GM12801 (cell line): Measurements from ENCODE around the gene ACER2.

ENCODE experiments used
- CTCF ChIP-seq: IDR thresholded peaks from one replicate; pipeline ENCODE4 v1.5.1; 2011; ENCODE audit warnings: control low read depth; ENCODE audit not compliant: insufficient read length; ENCODE audit errors: extremely low read depth

ACER2 gene

GRCh38 chr9:19378647-19379046 is 30.2 kb upstream of the ACER2 start:
- no peak for TF ChIP-seq CTCF

GRCh38 chr9:19379283-19379682 is 29.5 kb upstream of the ACER2 start:
- no peak for TF ChIP-seq CTCF

DNA sequence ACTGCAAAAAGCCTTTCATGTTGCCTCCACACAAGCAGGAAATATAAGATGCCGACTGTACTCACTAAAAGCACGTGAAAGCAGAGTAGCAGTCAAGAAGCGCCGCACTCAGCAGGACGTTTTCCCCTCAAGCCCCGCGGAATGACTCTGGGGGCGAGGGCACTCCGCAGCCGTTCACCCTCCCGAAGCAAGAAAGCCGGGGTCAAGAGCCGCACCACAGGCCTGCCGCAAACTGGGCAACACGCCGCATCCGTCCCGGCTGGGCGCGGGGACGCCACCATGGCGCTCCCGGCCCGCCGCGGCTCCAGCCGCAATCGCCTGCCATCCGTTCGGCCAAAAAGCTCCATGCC is 29.1 kb upstream of the ACER2 start:
- TF ChIP-seq CTCF: no peak

GRCh38 chr9:19380826-19381075 is 28.1 kb upstream of the ACER2 start:
- TF ChIP-seq CTCF: no peak

DNA sequence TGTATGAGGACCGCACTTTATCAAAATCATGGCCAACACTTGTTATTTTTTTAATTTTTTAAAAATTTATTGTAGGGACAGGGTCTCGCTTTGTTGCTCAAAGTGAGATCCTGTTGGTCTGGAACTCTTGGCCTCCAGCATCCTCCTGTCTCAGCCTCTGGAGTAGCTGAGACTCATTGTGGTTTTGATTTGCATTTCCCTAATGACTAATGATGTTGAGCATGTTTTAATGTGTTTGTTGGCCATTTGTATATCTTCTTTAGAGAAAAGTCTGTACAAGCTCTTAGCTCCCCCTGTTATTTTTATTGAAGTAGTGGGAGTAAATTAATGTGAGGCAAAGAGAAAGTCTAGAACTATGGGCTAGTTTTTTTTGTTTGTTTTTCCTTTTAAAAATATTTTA is 27.2 kb upstream of the ACER2 start:
- TF ChIP-seq CTCF: no peak

DNA sequence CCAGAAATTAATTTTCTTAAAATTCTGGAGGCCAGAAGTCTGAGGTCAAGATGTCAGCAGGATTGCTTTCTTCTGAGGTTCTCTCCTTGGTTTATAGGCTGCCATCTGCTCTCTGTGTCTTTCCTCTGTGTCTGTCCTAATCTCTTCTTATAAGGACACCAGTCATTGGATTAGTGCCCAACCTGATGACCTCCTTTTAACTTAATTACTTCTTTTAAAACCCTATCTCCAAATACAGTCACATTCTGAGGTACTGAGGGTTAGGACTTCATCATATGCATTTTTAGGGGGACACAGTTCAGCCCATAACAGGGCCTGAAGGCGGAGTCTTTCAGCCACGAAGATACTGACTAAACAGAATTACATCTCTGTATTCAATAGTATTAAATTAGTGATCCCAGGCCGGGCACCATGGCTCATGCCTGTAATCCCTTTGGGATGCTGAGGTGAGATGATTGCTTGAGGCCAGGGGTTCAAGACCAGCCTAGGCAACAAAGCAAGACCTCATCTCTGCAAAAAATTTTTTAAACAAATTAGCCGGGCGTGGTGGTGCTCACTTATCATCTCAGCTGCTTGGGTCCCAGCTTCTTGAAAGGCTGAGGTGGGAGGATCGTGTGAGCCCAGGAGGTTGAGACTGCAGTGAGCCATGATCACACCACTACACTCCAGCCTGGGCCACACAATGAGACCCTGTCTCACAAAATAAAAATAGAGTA is 22.9 kb upstream of the ACER2 start:
- TF ChIP-seq CTCF: no peak

GRCh38 chr9:19386502-19387044 is 22.2 kb upstream of the ACER2 start:
- no peak for TF ChIP-seq CTCF

DNA sequence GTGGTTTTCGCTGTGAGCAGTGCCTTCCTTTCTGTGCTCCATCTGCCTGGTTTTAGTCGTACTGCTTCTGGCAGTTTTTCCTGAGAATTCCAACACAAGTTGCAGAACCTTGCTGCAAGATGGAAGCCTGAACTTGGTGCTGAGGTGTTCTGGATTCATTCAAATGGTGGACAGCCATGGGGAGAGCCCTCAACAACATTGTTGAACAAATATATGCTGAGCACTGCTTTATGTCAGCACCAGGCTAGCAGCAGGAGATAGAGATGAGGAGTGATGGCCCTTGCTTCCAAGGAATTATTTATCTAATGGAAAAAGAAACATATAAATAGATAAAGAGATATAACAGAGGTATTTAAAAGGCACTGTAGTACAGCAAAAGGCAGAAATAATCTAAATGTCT is 21.5 kb upstream of the ACER2 start:
- no peak for TF ChIP-seq CTCF
